ENCODE measurements around the gene RNU6-9.

- TF ChIP-seq CTCF (IDR thresholded peaks at IDR 0.05; ENCODE audit: insufficient read depth, low read length, poor library complexity, severe bottlenecking) (no peak), EZH2phosphoT487 (conservative IDR thresholded peaks at IDR 0.05; ENCODE audit: low read length) (no peak)
Observed at GRCh38 chr19:870963-871401, 22.3 kb upstream of the RNU6-9 start.
